Measurements from ENCODE around the gene TRIM31. TPM values are rescaled to one million over a fixed set of nuclear protein-coding genes. Genes with fewer than 3 reads are reported as not detected.
A peak's percentile ranks its signal among the peaks of the same experiment; 100 is the strongest.

Gene TRIM31
- total RNA-seq, 4 donors from 2014 or later: 1.3 TPM; not detected in 3

DNA sequence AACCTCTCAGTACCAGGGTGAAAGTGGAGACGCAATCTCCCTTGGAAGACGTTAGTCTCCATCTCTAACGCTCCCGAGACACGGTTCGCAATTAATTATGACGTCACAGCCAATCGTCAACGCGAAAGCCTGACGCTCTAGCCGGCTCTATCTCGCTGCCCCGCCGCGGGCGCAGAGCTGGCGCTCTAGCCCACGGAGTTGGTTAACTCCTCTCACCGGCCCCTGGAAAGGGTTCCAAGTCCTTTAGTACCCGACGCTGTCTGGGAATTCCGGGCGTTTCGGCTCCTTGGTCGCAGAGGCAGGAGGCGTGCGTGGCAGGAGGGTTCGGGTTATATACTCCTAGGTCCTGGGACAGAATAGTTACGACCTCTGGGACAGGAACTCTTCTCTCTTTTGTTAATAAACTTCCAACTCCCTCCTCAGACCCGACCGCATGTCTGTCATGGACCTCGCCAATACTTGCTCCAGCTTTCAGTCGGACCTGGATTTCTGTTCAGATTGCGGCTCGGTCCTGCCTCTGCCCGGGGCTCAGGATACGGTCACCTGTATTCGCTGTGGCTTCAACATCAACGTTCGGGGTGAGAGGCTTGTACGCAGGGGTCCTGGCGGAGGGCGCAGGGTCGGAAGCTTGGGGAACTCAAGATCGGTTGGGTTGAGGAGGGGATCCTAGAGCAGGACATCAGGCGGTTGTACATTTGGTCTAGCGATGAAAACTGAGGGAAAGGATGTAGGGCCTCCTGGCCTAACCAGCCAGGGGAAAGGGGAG is 51.6 kb downstream of the TRIM31 start, which contains the start of gene POLR1H:
TSS of gene POLR1H (plus strand) at position 174 of the 766 bp plus-strand sequence. CDS start at position 434, 260 bp downstream.
- H3K27me3 ChIP-seq: no peaks in the 10 kb centered on the region
- intact Hi-C loops (cut with DNase I): loop anchor here (10.0 kb wide), 1 partner anchor 116 kb away; the partner anchor contains the start of gene HLA-A
- TF ChIP-seq POLR2A (IDR thresholded peaks at IDR 0.05; ENCODE audit: low read depth) (peak; percentile 66), EP300 (IDR thresholded peaks at IDR 0.05) (no peak), POLR2AphosphoS5 (IDR thresholded peaks at IDR 0.05) (peak; percentile 95 to 97)
- TF ChIP-seq, protein P1, sequence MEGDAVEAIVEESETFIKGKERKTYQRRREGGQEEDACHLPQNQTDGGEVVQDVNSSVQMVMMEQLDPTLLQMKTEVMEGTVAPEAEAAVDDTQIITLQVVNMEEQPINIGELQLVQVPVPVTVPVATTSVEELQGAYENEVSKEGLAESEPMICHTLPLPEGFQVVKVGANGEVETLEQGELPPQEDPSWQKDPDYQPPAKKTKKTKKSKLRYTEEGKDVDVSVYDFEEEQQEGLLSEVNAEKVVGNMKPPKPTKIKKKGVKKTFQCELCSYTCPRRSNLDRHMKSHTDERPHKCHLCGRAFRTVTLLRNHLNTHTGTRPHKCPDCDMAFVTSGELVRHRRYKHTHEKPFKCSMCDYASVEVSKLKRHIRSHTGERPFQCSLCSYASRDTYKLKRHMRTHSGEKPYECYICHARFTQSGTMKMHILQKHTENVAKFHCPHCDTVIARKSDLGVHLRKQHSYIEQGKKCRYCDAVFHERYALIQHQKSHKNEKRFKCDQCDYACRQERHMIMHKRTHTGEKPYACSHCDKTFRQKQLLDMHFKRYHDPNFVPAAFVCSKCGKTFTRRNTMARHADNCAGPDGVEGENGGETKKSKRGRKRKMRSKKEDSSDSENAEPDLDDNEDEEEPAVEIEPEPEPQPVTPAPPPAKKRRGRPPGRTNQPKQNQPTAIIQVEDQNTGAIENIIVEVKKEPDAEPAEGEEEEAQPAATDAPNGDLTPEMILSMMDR (IDR thresholded peaks at IDR 0.05): no peak
- DNase-seq (ENCODE audit: extremely low spot score): peak; percentile 96
- H3K27ac ChIP-seq (replicated peaks in 1 of 4): peak within 1 kb of the TSS; percentile 85 to 92 (median 90)
- H3K4me3 ChIP-seq: peak within 1 kb of the TSS; percentile 79 to 94 (median 89)
- H3K9me3 ChIP-seq: no peaks in the 10 kb centered on the region
- H3K4me1 ChIP-seq: peaks cover 23 to 43% (median 38%) of the 10 kb centered on the region in 4 donors
- 0% methylated on average over 41 of the region's 48 CpGs for WGBS
- peaks cover 0 to 36% (median 17%) of the 10 kb centered on the region in 4 donors for H3K36me3 ChIP-seq

- under 1% methylated on average over 24 of the region's 24 CpGs for WGBS
Measured at GRCh38 chr6:30060606-30061091, 52.2 kb downstream of the TRIM31 start.

GRCh38 chr6:30055513-30055912 is 57.4 kb downstream of the TRIM31 start:
- peaks cover 8 to 14% (median 11%) of the 10 kb centered on the region in 4 donors for H3K4me1 ChIP-seq
- no peak for DNase-seq (ENCODE audit: extremely low spot score)
- peaks cover 0 to 48% (median 31%) of the 10 kb centered on the region in 4 donors for H3K36me3 ChIP-seq
- no peaks in the 10 kb centered on the region for H3K9me3 ChIP-seq
- 56% methylated on average over 1 of the region's 1 CpG for WGBS
- intact Hi-C loops (cut with DNase I): no loop called here
- TF ChIP-seq, protein P1 (IDR thresholded peaks at IDR 0.05): no peak
- TF ChIP-seq POLR2A (IDR thresholded peaks at IDR 0.05; ENCODE audit: low read depth): no peak
- no peak overlapping the region for H3K4me3 ChIP-seq
- no peaks in the 10 kb centered on the region for H3K27me3 ChIP-seq
- H3K27ac ChIP-seq (replicated peaks in 1 of 4): no peak overlapping the region

More at GRCh38 chr6:30060606-30061091, 52.2 kb downstream of the TRIM31 start:
- H3K27ac ChIP-seq (replicated peaks in 1 of 4): peak overlapping the region; percentile 85 to 92 (median 90)
- H3K9me3 ChIP-seq: no peaks in the 10 kb centered on the region
- DNase-seq (ENCODE audit: extremely low spot score): no peak
- no peak for TF ChIP-seq POLR2AphosphoS5 (IDR thresholded peaks at IDR 0.05)
- TF ChIP-seq, protein P1 (IDR thresholded peaks at IDR 0.05): no peak
- TF ChIP-seq POLR2A (IDR thresholded peaks at IDR 0.05; ENCODE audit: low read depth): no peak
- no peaks in the 10 kb centered on the region for H3K27me3 ChIP-seq
- peaks cover 0 to 40% (median 23%) of the 10 kb centered on the region in 4 donors for H3K36me3 ChIP-seq
- H3K4me1 ChIP-seq: peaks cover 17 to 37% (median 32%) of the 10 kb centered on the region in 4 donors
- intact Hi-C loops (cut with DNase I): loop anchor here (10.0 kb wide), 1 partner anchor 116 kb away; the partner anchor contains the start of gene HLA-A
- peak overlapping the region; percentile 79 to 94 (median 89) for H3K4me3 ChIP-seq

DNA sequence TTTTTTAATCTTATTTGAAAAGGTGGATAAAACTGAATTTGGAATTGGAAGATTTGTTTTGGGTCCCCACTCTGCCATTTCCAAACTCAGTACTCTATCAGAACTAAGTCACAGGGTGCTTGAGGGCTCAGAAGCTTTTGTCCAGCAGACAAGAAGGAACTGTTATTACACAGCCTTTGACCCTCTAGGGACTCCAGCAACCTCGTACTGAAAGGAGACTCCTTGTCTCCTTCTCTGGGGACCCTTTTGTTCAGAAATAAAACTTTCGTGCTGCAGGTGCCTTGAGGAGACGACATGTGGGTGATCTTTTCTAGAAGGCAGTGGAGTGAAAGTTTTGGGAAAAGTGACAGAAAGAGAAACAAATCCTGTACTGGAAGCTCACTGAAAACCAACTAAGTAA is 59.2 kb downstream of the TRIM31 start:
- Histone ChIP-seq H3K4me1 (no peaks in the 10 kb centered on the region), H3K27me3 (no peaks in the 10 kb centered on the region), H3K36me3 (peaks cover 0 to 48% (median 31%) of the 10 kb centered on the region in 4 donors), H3K9me3 (no peaks in the 10 kb centered on the region), H3K27ac (replicated peaks in 1 of 4) (no peak overlapping the region), H3K4me3 (no peak overlapping the region)
- intact Hi-C loops (cut with DNase I): no loop called here
- 88% methylated on average over 3 of the region's 3 CpGs for WGBS
- no peak for DNase-seq (ENCODE audit: extremely low spot score)
- TF ChIP-seq, protein P1 (IDR thresholded peaks at IDR 0.05): no peak
- no peak for TF ChIP-seq EP300 (IDR thresholded peaks at IDR 0.05)
- TF ChIP-seq POLR2AphosphoS5 (IDR thresholded peaks at IDR 0.05): no peak
- no peak for TF ChIP-seq POLR2A (IDR thresholded peaks at IDR 0.05; ENCODE audit: low read depth)

Small RNA genes lying within 50 kb of the gene (small RNA-seq; reads per million reads assigned to genes)
- gene RF00554 (0 reads per million in 3 donors), gene RF02219 (0 reads per million in 3 donors), gene RF02220 (0 reads per million in 3 donors)

Other genes with a start within 250 kb of the TRIM31 start
- gene HLA-A, start 170.6 kb downstream of the TRIM31 start, total RNA-seq: 100 to 1,000 TPM; 243 to 610 (median 499) TPM
- gene POLR1H, start 51.8 kb downstream of the TRIM31 start, total RNA-seq: 10 to 100 TPM; 12.9 to 21.0 (median 17.4) TPM
- 10 to 100 TPM; 50.7 to 64.7 (median 60.2) TPM for gene PPP1R11, start 45.9 kb downstream of the TRIM31 start, total RNA-seq
- gene RNF39, start 37.3 kb downstream of the TRIM31 start, total RNA-seq: under 1 TPM in 1 of 4 donors, not detected in 3; 0.11 TPM
- not detected for gene TRIM40, start 23.1 kb upstream of the TRIM31 start, total RNA-seq
- gene TRIM10, start 48.1 kb upstream of the TRIM31 start, total RNA-seq: under 1 TPM in 3 of 4 donors, not detected in 1; 0.17 to 0.50 (median 0.42) TPM
- gene TRIM15, start 50.5 kb upstream of the TRIM31 start, total RNA-seq: under 1 TPM in 1 of 4 donors, not detected in 3; 0.42 TPM
- 10 to 100 TPM; 33.6 to 58.8 (median 46.3) TPM for gene TRIM26, start 100.3 kb upstream of the TRIM31 start, total RNA-seq
- gene TRIM39, start 213.8 kb upstream of the TRIM31 start, total RNA-seq: 10 to 100 TPM; 17.4 to 24.5 (median 20.9) TPM
- 100 to 1,000 TPM in 2 of 4 donors, 10 to 100 TPM in 2; 78.1 to 149 (median 113) TPM for gene RPP21, start 232.1 kb upstream of the TRIM31 start, total RNA-seq

All from esophagus muscularis mucosa (tissue), 4 donors.